Memory B cell (primary cell): ENCODE measurements around the gene PDE1C.
"Not testable (repeated sequence)": the region's sequence is repeated elsewhere in the genome, so short reads cannot be mapped to it uniquely, and the experiment has no call there.

ENCODE experiments used
- ATAC-seq: fragments of 150-1000 bp; cut with Tn5 transposase; 2 replicates; pipeline ENCODE4 v1.10.0; 2021; ENCODE audit warnings: low read depth, mild to moderate bottlenecking, moderate library complexity
- DNase-seq, 2 donors: peaks; one replicate each; pipeline ENCODE4 v3.0.0; 2022; ENCODE audit warnings: low spot score in 2 of 2
- H3K27ac Mint-ChIP-seq: one replicate; pipeline ENCODE4 v1.8.0; 2022; ENCODE audit warnings: mild to moderate bottlenecking, moderate library complexity, mixed read lengths
- H3K27me3 Mint-ChIP-seq: one replicate; pipeline ENCODE4 v1.8.0; 2022; ENCODE audit warnings: mixed read lengths
- H3K36me3 Mint-ChIP-seq: one replicate; pipeline ENCODE4 v1.8.0; 2022; ENCODE audit warnings: mild to moderate bottlenecking, mixed read lengths
- H3K4me1 Mint-ChIP-seq: one replicate; pipeline ENCODE4 v1.8.0; 2022; ENCODE audit warnings: mixed read lengths
- H3K4me3 Mint-ChIP-seq: one replicate; pipeline ENCODE4 v1.8.0; 2022; ENCODE audit warnings: mild to moderate bottlenecking, moderate library complexity, mixed read lengths
- H3K9me3 Mint-ChIP-seq: one replicate; pipeline ENCODE4 v1.8.0; 2022; ENCODE audit warnings: mixed read lengths

Gene PDE1C

GRCh38 chr7:32091608-32092210 is 21.5 kb upstream of the PDE1C start:
- no peaks in the 10 kb centered on the region for H3K36me3 Mint-ChIP-seq
- ATAC-seq (no peak), DNase-seq (no peak)
- H3K27ac Mint-ChIP-seq = no peak overlapping the region
- no peaks in the 10 kb centered on the region for H3K27me3 Mint-ChIP-seq
- peaks cover 4% of the 10 kb centered on the region for H3K9me3 Mint-ChIP-seq
- H3K4me1 Mint-ChIP-seq = no peaks in the 10 kb centered on the region
- no peak overlapping the region for H3K4me3 Mint-ChIP-seq

- Mint-ChIP-seq H3K36me3 (no peaks in the 10 kb centered on the region), H3K4me1 (no peaks in the 10 kb centered on the region), H3K27ac (no peak overlapping the region), H3K4me3 (no peak overlapping the region), H3K27me3 (no peaks in the 10 kb centered on the region), H3K9me3 (peaks cover 3% of the 10 kb centered on the region)
- DNase-seq (no peak), ATAC-seq (no peak)
Measured at GRCh38 chr7:32089678-32090077, 19.5 kb upstream of the PDE1C start.

DNA sequence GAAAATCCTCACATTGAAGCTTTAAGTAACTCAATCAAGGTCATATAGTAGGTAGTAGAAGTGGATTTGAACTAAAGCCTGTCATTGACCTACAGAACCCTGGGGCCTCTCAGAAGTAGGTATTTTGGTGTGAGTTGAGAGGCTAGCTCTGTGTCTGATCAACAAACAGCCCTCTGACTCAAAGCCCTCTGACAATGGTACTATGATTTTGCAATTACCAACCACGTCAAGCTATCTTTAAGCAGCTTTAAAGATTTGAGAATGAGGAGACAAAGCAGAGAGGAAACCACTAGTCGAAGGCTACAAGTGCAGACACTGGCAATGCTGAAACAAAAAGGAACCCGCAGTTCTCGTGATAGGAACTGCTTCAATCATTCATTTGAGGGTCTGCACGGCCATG is 19.0 kb upstream of the PDE1C start:
- DNase-seq = no peak
- no peak overlapping the region for H3K27ac Mint-ChIP-seq
- H3K4me1 Mint-ChIP-seq = no peaks in the 10 kb centered on the region
- no peaks in the 10 kb centered on the region for H3K27me3 Mint-ChIP-seq
- H3K36me3 Mint-ChIP-seq = no peaks in the 10 kb centered on the region
- no peak for ATAC-seq
- peaks cover 3% of the 10 kb centered on the region for H3K9me3 Mint-ChIP-seq
- H3K4me3 Mint-ChIP-seq = no peak overlapping the region

- Mint-ChIP-seq H3K4me3 (no peak overlapping the region), H3K4me1 (no peaks in the 10 kb centered on the region), H3K27me3 (no peaks in the 10 kb centered on the region), H3K36me3 (no peaks in the 10 kb centered on the region), H3K27ac (no peak overlapping the region), H3K9me3 (peaks cover 3% of the 10 kb centered on the region)
- DNase-seq (no peak), ATAC-seq (no peak)
Measured at GRCh38 chr7:32088451-32088881, 18.3 kb upstream of the PDE1C start.

GRCh38 chr7:32079510-32079909 is 9.3 kb upstream of the PDE1C start:
- ATAC-seq (no peak), DNase-seq (no peak)
- no peak overlapping the region for H3K27ac Mint-ChIP-seq
- no peaks in the 10 kb centered on the region for H3K4me1 Mint-ChIP-seq
- peaks cover 2% of the 10 kb centered on the region for H3K27me3 Mint-ChIP-seq
- no peak overlapping the region for H3K4me3 Mint-ChIP-seq
- peaks cover 4% of the 10 kb centered on the region for H3K9me3 Mint-ChIP-seq
- H3K36me3 Mint-ChIP-seq = no peaks in the 10 kb centered on the region

- Mint-ChIP-seq H3K27ac (no peak overlapping the region), H3K27me3 (peaks cover 3% of the 10 kb centered on the region), H3K36me3 (no peaks in the 10 kb centered on the region), H3K4me3 (no peak overlapping the region), H3K9me3 (peaks cover 4% of the 10 kb centered on the region), H3K4me1 (no peaks in the 10 kb centered on the region)
- ATAC-seq = no peak
- DNase-seq = no peak
Measured at GRCh38 chr7:32078824-32079223, 8.6 kb upstream of the PDE1C start.

- ATAC-seq = no peak
- Mint-ChIP-seq H3K27me3 (peaks cover 3% of the 10 kb centered on the region), H3K27ac (no peak overlapping the region), H3K9me3 (peaks cover 3% of the 10 kb centered on the region), H3K4me1 (no peaks in the 10 kb centered on the region), H3K4me3 (no peak overlapping the region), H3K36me3 (no peaks in the 10 kb centered on the region)
- DNase-seq = no peak
Measured at GRCh38 chr7:32077806-32078205, 7.6 kb upstream of the PDE1C start.

- not testable (repeated sequence) for H3K27me3 Mint-ChIP-seq, H3K4me1 Mint-ChIP-seq, H3K9me3 Mint-ChIP-seq, DNase-seq, H3K27ac Mint-ChIP-seq, H3K36me3 Mint-ChIP-seq, H3K4me3 Mint-ChIP-seq, ATAC-seq
Measured at GRCh38 chr7:32076802-32077201, 6.6 kb upstream of the PDE1C start.

- no peaks in the 10 kb centered on the region for H3K4me1 Mint-ChIP-seq
- H3K36me3 Mint-ChIP-seq = peaks cover 2% of the 10 kb centered on the region
Measured at GRCh38 chr7:32075612-32076011, 5.4 kb upstream of the PDE1C start.

DNA sequence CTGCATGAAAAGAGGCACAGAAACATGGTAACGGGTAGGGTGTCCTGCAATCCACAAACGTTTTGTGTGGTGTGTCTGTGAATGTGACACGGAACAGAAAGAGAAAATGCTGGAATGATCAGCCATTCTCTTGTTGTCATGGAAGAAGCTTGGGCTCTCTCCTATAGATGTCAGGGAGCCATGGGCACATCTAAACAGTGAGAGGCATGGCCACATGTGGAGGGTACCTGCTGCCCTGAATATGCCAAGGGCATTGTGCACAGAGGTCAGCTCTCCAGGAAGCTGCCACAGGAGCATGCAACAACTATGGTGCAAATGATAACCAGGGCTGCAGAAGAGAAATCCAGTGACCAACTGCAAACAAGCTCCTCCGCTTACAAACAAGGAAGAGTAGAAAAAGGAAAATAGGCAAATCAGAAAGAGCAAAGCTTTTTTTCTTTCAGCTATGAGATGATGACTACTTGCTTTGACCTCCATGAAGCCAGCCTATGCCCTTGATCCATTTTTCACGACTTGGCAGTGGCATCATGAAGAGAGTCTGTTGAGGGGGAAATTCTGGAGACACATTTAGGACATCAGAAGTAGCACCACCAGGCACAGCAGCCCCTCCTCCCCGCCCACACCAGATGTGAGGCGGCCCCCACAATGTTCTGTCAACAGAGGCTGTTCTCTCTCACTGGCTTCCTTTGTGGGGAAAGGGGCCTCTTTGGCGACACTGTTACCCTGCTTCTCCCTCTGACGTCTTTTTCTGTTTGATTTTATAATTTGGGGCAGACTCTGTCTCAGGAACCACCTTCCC is 4.8 kb upstream of the PDE1C start:
- no peak for ATAC-seq
- Mint-ChIP-seq H3K9me3 (peaks cover 3% of the 10 kb centered on the region), H3K4me1 (no peaks in the 10 kb centered on the region), H3K36me3 (peaks cover 2% of the 10 kb centered on the region), H3K4me3 (no peak overlapping the region), H3K27ac (no peak overlapping the region), H3K27me3 (peaks cover 10% of the 10 kb centered on the region)
- no peak for DNase-seq

More at GRCh38 chr7:32075612-32076011, 5.4 kb upstream of the PDE1C start:
- no peak for DNase-seq
- Mint-ChIP-seq H3K27ac (no peak overlapping the region), H3K4me3 (no peak overlapping the region), H3K27me3 (peaks cover 6% of the 10 kb centered on the region), H3K9me3 (peaks cover 3% of the 10 kb centered on the region)
- no peak for ATAC-seq

DNA sequence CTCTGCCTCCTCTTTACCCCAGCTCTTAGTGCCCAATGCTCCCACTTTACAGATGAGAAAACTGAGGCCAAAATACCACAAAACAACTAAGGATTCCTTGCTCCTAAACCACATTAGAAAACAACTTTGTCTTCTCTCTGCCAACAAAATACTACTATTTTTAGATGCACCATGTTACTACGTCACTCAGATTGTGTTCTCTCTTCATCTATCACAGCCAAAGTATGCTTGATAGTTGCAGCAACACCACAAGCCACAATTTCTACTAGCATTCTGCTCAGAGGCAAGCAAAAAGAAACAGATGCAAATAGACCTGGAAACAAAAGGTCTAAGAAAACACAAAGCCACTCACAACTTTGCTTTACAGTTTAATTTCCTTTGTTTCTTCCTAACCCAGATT is 3.3 kb upstream of the PDE1C start:
- H3K9me3 Mint-ChIP-seq = no peaks in the 10 kb centered on the region
- peaks cover 2% of the 10 kb centered on the region for H3K36me3 Mint-ChIP-seq
- ATAC-seq (no peak), DNase-seq (no peak)
- H3K27ac Mint-ChIP-seq = no peak overlapping the region
- no peak overlapping the region for H3K4me3 Mint-ChIP-seq
- peaks cover 12% of the 10 kb centered on the region for H3K27me3 Mint-ChIP-seq
- H3K4me1 Mint-ChIP-seq = no peaks in the 10 kb centered on the region

- H3K4me1 Mint-ChIP-seq = no peaks in the 10 kb centered on the region
- peaks cover 2% of the 10 kb centered on the region for H3K36me3 Mint-ChIP-seq
- no peak for DNase-seq
- H3K4me3 Mint-ChIP-seq = no peak overlapping the region
- ATAC-seq = no peak
- no peaks in the 10 kb centered on the region for H3K9me3 Mint-ChIP-seq
- peaks cover 12% of the 10 kb centered on the region for H3K27me3 Mint-ChIP-seq
- H3K27ac Mint-ChIP-seq = no peak overlapping the region
Measured at GRCh38 chr7:32072397-32072796, 2.2 kb upstream of the PDE1C start.

- Mint-ChIP-seq H3K9me3 (no peaks in the 10 kb centered on the region), H3K36me3 (peaks cover 2% of the 10 kb centered on the region), H3K4me1 (no peaks in the 10 kb centered on the region), H3K27ac (no peak overlapping the region), H3K4me3 (no peak overlapping the region), H3K27me3 (peaks cover 12% of the 10 kb centered on the region)
- ATAC-seq (no peak), DNase-seq (no peak)
Measured at GRCh38 chr7:32071466-32072091, 1.4 kb upstream of the PDE1C start.

GRCh38 chr7:32070051-32070405 is 179 bp downstream of the PDE1C start:
- DNase-seq = no peak
- Mint-ChIP-seq H3K36me3 (peaks cover 2% of the 10 kb centered on the region), H3K4me1 (no peaks in the 10 kb centered on the region), H3K27me3 (peaks cover 12% of the 10 kb centered on the region), H3K27ac (no peak overlapping the region), H3K9me3 (no peaks in the 10 kb centered on the region), H3K4me3 (no peak overlapping the region)
- ATAC-seq = no peak
